ENCODE measurements around the gene NAALADL2. TPM values are rescaled to one million over a fixed set of nuclear protein-coding genes. Genes with fewer than 3 reads are reported as not detected.

Gene NAALADL2
- total and polyA plus RNA-seq, 2 donors (not counting 3 experiments of a cell fraction or from before 2014, with no cell fraction given) = 1.1 to 4.0 TPM

DNA sequence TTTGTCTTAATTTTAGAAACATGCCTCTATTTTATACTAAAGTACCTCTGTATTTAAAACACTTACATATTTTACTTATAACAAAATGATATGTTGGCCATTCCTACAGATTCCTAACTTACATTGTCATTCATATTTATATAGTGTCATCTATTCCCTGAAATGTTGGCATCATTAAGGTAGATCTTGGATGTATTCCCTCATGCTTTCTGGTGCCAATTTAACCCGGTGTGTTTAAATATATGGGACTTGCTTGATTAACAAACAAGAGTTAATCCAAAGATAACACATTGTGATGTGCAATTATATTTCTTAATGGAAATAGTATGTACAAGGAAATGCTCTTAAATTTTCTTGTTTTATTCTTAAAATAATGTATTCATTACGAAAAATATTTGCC lies 352.3 kb downstream of the NAALADL2 start:
- POLR2A ChIA-PET = no interaction called here
- Histone ChIP-seq H3K9me1 (replicated peaks; ENCODE audit: control insufficient read depth, extremely low read depth, insufficient read depth, low read length) (no peaks in the 10 kb centered on the region), H2AFZ (ENCODE audit: low read depth, low read length) (no peak overlapping the region), H3K9ac (replicated peaks; ENCODE audit: extremely low read depth, insufficient read depth, low read length) (no peak overlapping the region), H3K79me2 (ENCODE audit: control insufficient read depth, insufficient read depth, low read length) (no peaks in the 10 kb centered on the region), H3K9me3 (replicated peaks; ENCODE audit: control insufficient read depth, insufficient read depth, low read length) (no peaks in the 10 kb centered on the region), H3K4me1 (ENCODE audit: control insufficient read depth, extremely low read depth, insufficient read depth, low read length) (peaks cover 3% of the 10 kb centered on the region), H4K20me1 (replicated peaks; ENCODE audit: control insufficient read depth, extremely low read depth, insufficient read depth, low read length) (no peaks in the 10 kb centered on the region), H3K27ac (ENCODE audit: insufficient read depth, low read depth, low read length) (no peak overlapping the region), H3K4me3 (replicated peaks in 1 of 3; ENCODE audit: insufficient read depth in 1 of 3, low read depth in 1 of 3, low read length in 3 of 3) (no peak overlapping the region), H3K36me3 (ENCODE audit: control insufficient read depth in 2 of 2, extremely low read depth in 1 of 2, insufficient read depth in 2 of 2, low read length in 2 of 2) (no peaks in the 10 kb centered on the region), H3K27me3 (ENCODE audit: control insufficient read depth in 2 of 2, insufficient read depth in 2 of 2, low read length in 2 of 2) (no peaks in the 10 kb centered on the region), H3K4me2 (ENCODE audit: insufficient read depth, low read length) (no peak overlapping the region)
- TF ChIP-seq, protein P1, sequence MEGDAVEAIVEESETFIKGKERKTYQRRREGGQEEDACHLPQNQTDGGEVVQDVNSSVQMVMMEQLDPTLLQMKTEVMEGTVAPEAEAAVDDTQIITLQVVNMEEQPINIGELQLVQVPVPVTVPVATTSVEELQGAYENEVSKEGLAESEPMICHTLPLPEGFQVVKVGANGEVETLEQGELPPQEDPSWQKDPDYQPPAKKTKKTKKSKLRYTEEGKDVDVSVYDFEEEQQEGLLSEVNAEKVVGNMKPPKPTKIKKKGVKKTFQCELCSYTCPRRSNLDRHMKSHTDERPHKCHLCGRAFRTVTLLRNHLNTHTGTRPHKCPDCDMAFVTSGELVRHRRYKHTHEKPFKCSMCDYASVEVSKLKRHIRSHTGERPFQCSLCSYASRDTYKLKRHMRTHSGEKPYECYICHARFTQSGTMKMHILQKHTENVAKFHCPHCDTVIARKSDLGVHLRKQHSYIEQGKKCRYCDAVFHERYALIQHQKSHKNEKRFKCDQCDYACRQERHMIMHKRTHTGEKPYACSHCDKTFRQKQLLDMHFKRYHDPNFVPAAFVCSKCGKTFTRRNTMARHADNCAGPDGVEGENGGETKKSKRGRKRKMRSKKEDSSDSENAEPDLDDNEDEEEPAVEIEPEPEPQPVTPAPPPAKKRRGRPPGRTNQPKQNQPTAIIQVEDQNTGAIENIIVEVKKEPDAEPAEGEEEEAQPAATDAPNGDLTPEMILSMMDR (IDR thresholded peaks at IDR 0.05; ENCODE audit: extremely low read depth in 1 of 2, insufficient read depth in 1 of 2, low read depth in 1 of 2, low read length in 2 of 2) = no peak
- no peak for TF ChIP-seq GATA2 (IDR thresholded peaks at IDR 0.05; ENCODE audit: insufficient read depth, insufficient read length, low read depth, low read length)
- TF ChIP-seq JUN (IDR thresholded peaks at IDR 0.05; ENCODE audit: borderline replicate concordance, insufficient read depth, insufficient read length, low read depth) = no peak
- no peak for TF ChIP-seq POLR2A (IDR thresholded peaks at IDR 0.05; ENCODE audit: low read depth, low read length)
- no peak for TF ChIP-seq FOS (IDR thresholded peaks at IDR 0.05; ENCODE audit: borderline replicate concordance, insufficient read depth, low read length)
- no peak for TF ChIP-seq EZH2 (IDR thresholded peaks at IDR 0.05; ENCODE audit: borderline replicate concordance, low read depth, low read length, severe bottlenecking)
- no peak for TF ChIP-seq POLR2AphosphoS5 (IDR thresholded peaks at IDR 0.05; ENCODE audit: insufficient read depth, low read depth, low read length)
- TF ChIP-seq, protein P2, sequence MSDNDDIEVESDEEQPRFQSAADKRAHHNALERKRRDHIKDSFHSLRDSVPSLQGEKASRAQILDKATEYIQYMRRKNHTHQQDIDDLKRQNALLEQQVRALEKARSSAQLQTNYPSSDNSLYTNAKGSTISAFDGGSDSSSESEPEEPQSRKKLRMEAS (IDR thresholded peaks at IDR 0.05; ENCODE audit: insufficient read depth, insufficient read length) = no peak
- DNase-seq (ENCODE audit: low read depth, low spot score) (no peak), FAIRE-seq (no peak)
- CTCF ChIA-PET = no interaction called here
- intact Hi-C loops (cut with micrococcal nuclease) = no loop called here
- dilution Hi-C loops (cut with MboI; ENCODE audit: extremely low pct_ligation_motif_present, low sequenced_read_pairs) = no loop called here
- BruUV-seq (replicated peaks) = no TSS peak

Measured in endothelial cell of umbilical vein (primary cell).